Stomach (tissue), 4 donors: ENCODE measurements around the gene CACNA2D2.

Source experiments
- CTCF ChIP-seq, 7 experiments: fragments of 450-650 bp in 4 of 7; fragments of 200-600 bp in 3 of 7; sonication (generic) in 3 of 7; IDR thresholded peaks; one replicate each; pipeline ENCODE4 v1.5.1; 2016 to 2019; ENCODE audit warnings: antibody characterized with exemption in 7 of 7, control low read depth in 2 of 7, mild to moderate bottlenecking in 1 of 7
- EP300 ChIP-seq: sonication (generic); formaldehyde crosslinking; IDR thresholded peaks from one replicate; pipeline ENCODE4 v1.6.1; 2017; ENCODE audit warnings: antibody characterized with exemption
- POLR2AphosphoS5 ChIP-seq, 3 donors: sonication (generic); formaldehyde crosslinking; IDR thresholded peaks; one replicate each; pipeline ENCODE4 v1.6.1; 2016; ENCODE audit warnings: antibody characterized with exemption in 3 of 3

GRCh38 chr3:50510325-50510724 is 6.9 kb upstream of the CACNA2D2 start:
- no peak for TF ChIP-seq CTCF (IDR thresholded peaks at IDR 0.05)
- TF ChIP-seq EP300, result no peak
- TF ChIP-seq POLR2AphosphoS5 (IDR thresholded peaks at IDR 0.05), result no peak
